C1 segment of cervical spinal cord (tissue), 14 donors: Measurements from ENCODE around the gene TIMM10B.
"Not testable (repeated sequence)": the region's sequence is repeated elsewhere in the genome, so short reads cannot be mapped to it uniquely, and the experiment has no call there.

ENCODE experiments used
- DNase-seq, 14 donors: peaks; one replicate each; lab custom pipeline; 2025; lab: John Stamatoyannopoulos, UW

TIMM10B gene

GRCh38 chr11:6505577-6506240, 24.4 kb downstream of the TIMM10B start:
- peak in 2 of 14 donors; percentile 5 to 19 for DNase-seq

- DNase-seq: no peak
Measured at GRCh38 chr11:6516865-6517264, 35.6 kb downstream of the TIMM10B start.

- DNase-seq: no peak
Measured at GRCh38 chr11:6520265-6520664, 39.0 kb downstream of the TIMM10B start.

- not testable (repeated sequence) for DNase-seq
Measured at GRCh38 chr11:6521946-6522345, 40.6 kb downstream of the TIMM10B start.

GRCh38 chr11:6523253-6523652, 42.0 kb downstream of the TIMM10B start:
- DNase-seq: no peak

- DNase-seq: no peak
Measured at GRCh38 chr11:6526411-6527135, 45.3 kb downstream of the TIMM10B start.

- DNase-seq: no peak
Measured at GRCh38 chr11:6529266-6529665, 48.0 kb downstream of the TIMM10B start.

- DNase-seq: no peak
Measured at GRCh38 chr11:6530848-6531247, 49.5 kb downstream of the TIMM10B start.

- peak in 4 of 14 donors; percentile 14 to 44 (median 16) for DNase-seq
Measured at GRCh38 chr11:6531267-6531752, 50.0 kb downstream of the TIMM10B start.
